Measurements from ENCODE around the gene PPP1R1C. TPM values are rescaled to one million over a fixed set of nuclear protein-coding genes. Genes with fewer than 3 reads are reported as not detected.
"Not testable (repeated sequence)": the region's sequence is repeated elsewhere in the genome, so short reads cannot be mapped to it uniquely, and the experiment has no call there.

Gene PPP1R1C
- total and polyA plus RNA-seq, 5 donors from 2014 or later = not detected

- no peak overlapping the region for H3K4me3 Mint-ChIP-seq
- peaks cover 0 to under 1% (median 0%) of the 10 kb centered on the region in 4 donors for H3K4me1 Mint-ChIP-seq
- Histone ChIP-seq H3K27me3 (ENCODE audit: control insufficient read depth, insufficient read depth, low read length) (peaks cover 11% of the 10 kb centered on the region), H3K4me3 (ENCODE audit: low read depth, low read length) (no peak overlapping the region), H3K9me3 (ENCODE audit: control insufficient read depth in 2 of 2, low read length in 2 of 2) (no peaks in the 10 kb centered on the region), H3K36me3 (ENCODE audit: control insufficient read depth, insufficient read depth, low read length) (no peaks in the 10 kb centered on the region), H3K4me1 (ENCODE audit: control insufficient read depth, insufficient read depth, low read length, poor library complexity, severe bottlenecking) (no peaks in the 10 kb centered on the region), H3K27ac (ENCODE audit: insufficient read depth, low read length, poor library complexity, severe bottlenecking) (no peak overlapping the region)
- DNase-seq = no peak
- H3K9me3 Mint-ChIP-seq = peaks cover 0 to 3% (median 0%) of the 10 kb centered on the region in 7 donors
- H3K27me3 Mint-ChIP-seq = peaks cover 29% of the 10 kb centered on the region
- H3K27ac Mint-ChIP-seq = peak overlapping the region in 1 of 3 donors; percentile 5
- ATAC-seq (ENCODE audit: low read depth in 2 of 2) = no peak
- H3K36me3 Mint-ChIP-seq = no peaks in the 10 kb centered on the region
Measured at GRCh38 chr2:181948227-181948626, 37.4 kb upstream of the PPP1R1C start.

- Histone ChIP-seq H3K9me3 (ENCODE audit: control insufficient read depth in 2 of 2, low read length in 2 of 2) (no peaks in the 10 kb centered on the region), H3K4me1 (ENCODE audit: control insufficient read depth, insufficient read depth, low read length, poor library complexity, severe bottlenecking) (peaks cover 6% of the 10 kb centered on the region), H3K27me3 (ENCODE audit: control insufficient read depth, insufficient read depth, low read length) (peaks cover 12% of the 10 kb centered on the region), H3K4me3 (ENCODE audit: low read depth, low read length) (no peak overlapping the region), H3K27ac (ENCODE audit: insufficient read depth, low read length, poor library complexity, severe bottlenecking) (no peak overlapping the region), H3K36me3 (ENCODE audit: control insufficient read depth, insufficient read depth, low read length) (no peaks in the 10 kb centered on the region)
- peaks cover 33% of the 10 kb centered on the region for H3K27me3 Mint-ChIP-seq
- no peaks in the 10 kb centered on the region for H3K36me3 Mint-ChIP-seq
- H3K27ac Mint-ChIP-seq = no peak overlapping the region
- DNase-seq (no peak), ATAC-seq (ENCODE audit: low read depth in 2 of 2) (no peak)
- H3K4me3 Mint-ChIP-seq = no peak overlapping the region
- H3K9me3 Mint-ChIP-seq = peaks cover 0 to 3% (median 0%) of the 10 kb centered on the region in 7 donors
- H3K4me1 Mint-ChIP-seq = peaks cover 0 to 9% (median 7%) of the 10 kb centered on the region in 4 donors
Measured at GRCh38 chr2:181949047-181949446, 36.6 kb upstream of the PPP1R1C start.

GRCh38 chr2:181952404-181953226 is 33.0 kb upstream of the PPP1R1C start:
- H3K36me3 Mint-ChIP-seq = no peaks in the 10 kb centered on the region
- DNase-seq (no peak), ATAC-seq (ENCODE audit: low read depth in 2 of 2) (no peak)
- peaks cover 0 to 15% (median 10%) of the 10 kb centered on the region in 4 donors for H3K4me1 Mint-ChIP-seq
- H3K4me3 Mint-ChIP-seq = no peak overlapping the region
- H3K4me3 ChIP-seq (ENCODE audit: low read depth, low read length) = no peak overlapping the region
- H3K4me1 ChIP-seq (ENCODE audit: control insufficient read depth, insufficient read depth, low read length, poor library complexity, severe bottlenecking) = peaks cover 11% of the 10 kb centered on the region
- peaks cover 12% of the 10 kb centered on the region for H3K27me3 ChIP-seq (ENCODE audit: control insufficient read depth, insufficient read depth, low read length)
- H3K36me3 ChIP-seq (ENCODE audit: control insufficient read depth, insufficient read depth, low read length) = no peaks in the 10 kb centered on the region
- peaks cover 0 to 3% (median 0%) of the 10 kb centered on the region in 7 donors for H3K9me3 Mint-ChIP-seq
- no peak overlapping the region for H3K27ac Mint-ChIP-seq
- peaks cover 39% of the 10 kb centered on the region for H3K27me3 Mint-ChIP-seq
- no peak overlapping the region for H3K27ac ChIP-seq (ENCODE audit: insufficient read depth, low read length, poor library complexity, severe bottlenecking)
- H3K9me3 ChIP-seq (ENCODE audit: control insufficient read depth in 2 of 2, low read length in 2 of 2) = no peaks in the 10 kb centered on the region

- ATAC-seq (ENCODE audit: low read depth in 2 of 2) (peak; percentile 37 to 48), DNase-seq (peak; percentile 33 to 76 (median 43))
- Histone ChIP-seq H3K4me1 (ENCODE audit: control insufficient read depth, insufficient read depth, low read length, poor library complexity, severe bottlenecking) (peaks cover 11% of the 10 kb centered on the region), H3K27me3 (ENCODE audit: control insufficient read depth, insufficient read depth, low read length) (peaks cover 18% of the 10 kb centered on the region), H3K36me3 (ENCODE audit: control insufficient read depth, insufficient read depth, low read length) (no peaks in the 10 kb centered on the region), H3K27ac (ENCODE audit: insufficient read depth, low read length, poor library complexity, severe bottlenecking) (no peak overlapping the region), H3K4me3 (ENCODE audit: low read depth, low read length) (no peak overlapping the region), H3K9me3 (ENCODE audit: control insufficient read depth in 2 of 2, low read length in 2 of 2) (no peaks in the 10 kb centered on the region)
- Mint-ChIP-seq H3K36me3 (no peaks in the 10 kb centered on the region), H3K27me3 (peaks cover 34% of the 10 kb centered on the region), H3K4me3 (peak overlapping the region in 3 of 4 donors; percentile 34 to 47 (median 44)), H3K27ac (no peak overlapping the region), H3K9me3 (peaks cover 0 to 5% (median 0%) of the 10 kb centered on the region in 7 donors), H3K4me1 (peaks cover 0 to 17% (median 10%) of the 10 kb centered on the region in 4 donors)
Measured at GRCh38 chr2:181953881-181954537, 31.6 kb upstream of the PPP1R1C start.

- no peak overlapping the region for H3K4me3 ChIP-seq (ENCODE audit: low read depth, low read length)
- peaks cover 11% of the 10 kb centered on the region for H3K4me1 ChIP-seq (ENCODE audit: control insufficient read depth, insufficient read depth, low read length, poor library complexity, severe bottlenecking)
- Mint-ChIP-seq H3K4me1 (peaks cover 0 to 17% (median 10%) of the 10 kb centered on the region in 4 donors), H3K27ac (peak overlapping the region in 1 of 3 donors; percentile 20), H3K9me3 (peaks cover 0 to 3% (median 0%) of the 10 kb centered on the region in 7 donors), H3K36me3 (no peaks in the 10 kb centered on the region), H3K27me3 (peaks cover 31% of the 10 kb centered on the region), H3K4me3 (peak overlapping the region in 1 of 4 donors; percentile 47)
- DNase-seq (no peak), ATAC-seq (ENCODE audit: low read depth in 2 of 2) (no peak)
- H3K9me3 ChIP-seq (ENCODE audit: control insufficient read depth in 2 of 2, low read length in 2 of 2) = no peaks in the 10 kb centered on the region
- peaks cover 19% of the 10 kb centered on the region for H3K27me3 ChIP-seq (ENCODE audit: control insufficient read depth, insufficient read depth, low read length)
- no peak overlapping the region for H3K27ac ChIP-seq (ENCODE audit: insufficient read depth, low read length, poor library complexity, severe bottlenecking)
- H3K36me3 ChIP-seq (ENCODE audit: control insufficient read depth, insufficient read depth, low read length) = no peaks in the 10 kb centered on the region
Measured at GRCh38 chr2:181954538-181954883, 31.1 kb upstream of the PPP1R1C start.

GRCh38 chr2:181955010-181955409 is 30.6 kb upstream of the PPP1R1C start:
- Mint-ChIP-seq H3K27me3 (peaks cover 31% of the 10 kb centered on the region), H3K4me1 (peaks cover 0 to 17% (median 10%) of the 10 kb centered on the region in 4 donors), H3K27ac (no peak overlapping the region), H3K36me3 (no peaks in the 10 kb centered on the region), H3K9me3 (peaks cover 0 to 2% (median 0%) of the 10 kb centered on the region in 7 donors), H3K4me3 (no peak overlapping the region)
- H3K36me3 ChIP-seq (ENCODE audit: control insufficient read depth, insufficient read depth, low read length) = no peaks in the 10 kb centered on the region
- DNase-seq (no peak), ATAC-seq (ENCODE audit: low read depth in 2 of 2) (no peak)
- no peak overlapping the region for H3K27ac ChIP-seq (ENCODE audit: insufficient read depth, low read length, poor library complexity, severe bottlenecking)
- no peak overlapping the region for H3K4me3 ChIP-seq (ENCODE audit: low read depth, low read length)
- H3K9me3 ChIP-seq (ENCODE audit: control insufficient read depth in 2 of 2, low read length in 2 of 2) = no peaks in the 10 kb centered on the region
- H3K27me3 ChIP-seq (ENCODE audit: control insufficient read depth, insufficient read depth, low read length) = peaks cover 21% of the 10 kb centered on the region
- H3K4me1 ChIP-seq (ENCODE audit: control insufficient read depth, insufficient read depth, low read length, poor library complexity, severe bottlenecking) = peaks cover 11% of the 10 kb centered on the region

GRCh38 chr2:181955866-181956265 is 29.8 kb upstream of the PPP1R1C start:
- peaks cover 0 to 17% (median 10%) of the 10 kb centered on the region in 4 donors for H3K4me1 Mint-ChIP-seq
- peaks cover 31% of the 10 kb centered on the region for H3K27me3 Mint-ChIP-seq
- Histone ChIP-seq H3K27me3 (ENCODE audit: control insufficient read depth, insufficient read depth, low read length) (peaks cover 15% of the 10 kb centered on the region), H3K4me1 (ENCODE audit: control insufficient read depth, insufficient read depth, low read length, poor library complexity, severe bottlenecking) (peaks cover 11% of the 10 kb centered on the region)
- H3K4me3 Mint-ChIP-seq; ATAC-seq (ENCODE audit: low read depth in 2 of 2); H3K27ac ChIP-seq (ENCODE audit: insufficient read depth, low read length, poor library complexity, severe bottlenecking); H3K27ac Mint-ChIP-seq; H3K9me3 ChIP-seq (ENCODE audit: control insufficient read depth in 2 of 2, low read length in 2 of 2); H3K4me3 ChIP-seq (ENCODE audit: low read depth, low read length); H3K9me3 Mint-ChIP-seq; H3K36me3 ChIP-seq (ENCODE audit: control insufficient read depth, insufficient read depth, low read length); DNase-seq; H3K36me3 Mint-ChIP-seq: not testable (repeated sequence)
